Fibroblast of pulmonary artery (primary cell): ENCODE measurements around the gene IL25.

Experiments
- DNase-seq: peaks from one replicate; pipeline ENCODE4 v3.0.0-alpha.2; 2010; ENCODE audit warnings: low read depth
- H3K4me3 ChIP-seq: replicated peaks from 2 replicates; pipeline ENCODE4 v1.5.1; 2011; ENCODE audit warnings: low read depth, mild to moderate bottlenecking, control low read depth, low read length, moderate library complexity
- CTCF ChIP-seq: IDR thresholded peaks from 2 replicates; pipeline ENCODE4 v1.5.1; 2011; ENCODE audit warnings: mild to moderate bottlenecking, control low read depth, low read length, inconsistent platforms; ENCODE audit errors: missing control alignments

The IL25 gene

GRCh38 chr14:23348297-23348655, 24.3 kb upstream of the IL25 start:
- no peak for TF ChIP-seq CTCF

GRCh38 chr14:23349156-23349845, 23.3 kb upstream of the IL25 start:
- no peak overlapping the region for H3K4me3 ChIP-seq
- no peak for DNase-seq
- no peak for TF ChIP-seq CTCF

More at GRCh38 chr14:23348297-23348655, 24.3 kb upstream of the IL25 start:
- DNase-seq = no peak
- no peak overlapping the region for H3K4me3 ChIP-seq

- DNase-seq = no peak
Observed at GRCh38 chr14:23351681-23352505, 20.7 kb upstream of the IL25 start.

GRCh38 chr14:23352506-23353432, 19.8 kb upstream of the IL25 start, which contains the start of gene SLC22A17:
TSS of gene SLC22A17 (minus strand) at chr14:23352887.
- H3K4me3 ChIP-seq = peak within 1 kb of the TSS; percentile 66
- peak; percentile 11 for TF ChIP-seq CTCF
- peak; percentile 87 for DNase-seq

More at GRCh38 chr14:23351681-23352505, 20.7 kb upstream of the IL25 start:
- no peak for TF ChIP-seq CTCF
- H3K4me3 ChIP-seq = peak overlapping the region; percentile 66

GRCh38 chr14:23353433-23353780, 19.2 kb upstream of the IL25 start:
- no peak for DNase-seq
- no peak for TF ChIP-seq CTCF
- no peak overlapping the region for H3K4me3 ChIP-seq

GRCh38 chr14:23354990-23355389, 17.6 kb upstream of the IL25 start:
- no peak for TF ChIP-seq CTCF
- no peak for DNase-seq
- no peak overlapping the region for H3K4me3 ChIP-seq
